K562 (cell line): ENCODE results near the gene SYT3. TPM values are rescaled to one million over a fixed set of nuclear protein-coding genes. Genes with fewer than 3 reads are reported as not detected.
A peak's percentile ranks its signal among the peaks of the same experiment; 100 is the strongest.

Experiments used
- ARID2 ChIP-seq: fragments of 450-650 bp; IDR thresholded peaks from 2 replicates; pipeline ENCODE4 v1.6.1; 2017; ENCODE audit warnings: antibody characterized with exemption, mild to moderate bottlenecking
- ATF7 ChIP-seq: fragments of 450-650 bp; IDR thresholded peaks from 2 replicates; pipeline ENCODE4 v1.7.1; 2014; ENCODE audit warnings: mild to moderate bottlenecking, moderate library complexity
- CBX3 ChIP-seq, 2 experiments: IDR thresholded peaks; 1 replicate in 1 of 2; 2 replicates in 1 of 2; pipeline ENCODE4 v1.6.1; 2012; ENCODE audit warnings: inconsistent platforms in 2 of 2, low read length in 2 of 2, borderline replicate concordance in 1 of 2, control low read depth in 1 of 2
- CSDE1 ChIP-seq, 2 experiments: fragments of 450-650 bp; IDR thresholded peaks; 2 replicates each; pipeline ENCODE4 v1.6.1; 2016; ENCODE audit warnings: mild to moderate bottlenecking in 1 of 2
- HNRNPH1 ChIP-seq: fragments of 200-400 bp; formaldehyde crosslinking; optimal IDR thresholded peaks from 2 replicates; pipeline ENCODE3; 2017; ENCODE audit warnings: low read depth, mild to moderate bottlenecking, low read length, moderate library complexity
- KLF6 ChIP-seq: fragments of 250-450 bp; sonication (Bioruptor Pico); IDR thresholded peaks from 2 replicates; pipeline ENCODE4 v1.4.0; 2020; ENCODE audit warnings: mild to moderate bottlenecking, moderate library complexity, borderline replicate concordance
- MCM7 ChIP-seq, 2 experiments: fragments of 450-650 bp; IDR thresholded peaks; 2 replicates each; pipeline ENCODE4 v1.6.1; 2016 to 2018
- NCOA2 ChIP-seq, 2 experiments: fragments of 450-650 bp; IDR thresholded peaks; 2 replicates each; pipeline ENCODE4 v1.6.1; 2018; ENCODE audit warnings: mild to moderate bottlenecking in 2 of 2, moderate library complexity in 1 of 2; ENCODE audit not compliant: partially characterized antibody in 2 of 2
- NFATC3 ChIP-seq: fragments of 450-650 bp; IDR thresholded peaks from 2 replicates; pipeline ENCODE4 v1.6.1; 2017; ENCODE audit warnings: mild to moderate bottlenecking
- NFE2 ChIP-seq: IDR thresholded peaks from 2 replicates; pipeline ENCODE4 v1.6.1; 2014; ENCODE audit warnings: antibody characterized with exemption, low read depth
- PPARD ChIP-seq: fragments of 250-450 bp; sonication (Bioruptor Pico); IDR thresholded peaks from 2 replicates; pipeline ENCODE4 v1.8.0; 2022; ENCODE audit warnings: inconsistent platforms, mild to moderate bottlenecking, moderate library complexity
- PTBP1 ChIP-seq: fragments of 200-400 bp; formaldehyde crosslinking; IDR thresholded peaks from 2 replicates; pipeline ENCODE4 v1.6.1; 2017; ENCODE audit warnings: low read depth, low read length
- SMAD1 ChIP-seq: fragments of 150-350 bp; IDR thresholded peaks from 2 replicates; pipeline ENCODE4 v1.6.1; 2014; ENCODE audit warnings: low read length, low read depth; ENCODE audit not compliant: partially characterized antibody
- SMARCC2 ChIP-seq: fragments of 450-650 bp; IDR thresholded peaks from 2 replicates; pipeline ENCODE4 v1.6.1; 2017; ENCODE audit warnings: antibody characterized with exemption, moderate library complexity, mild to moderate bottlenecking, low read depth
- ZNF197 ChIP-seq: fragments of 200-800 bp; sonication (Bioruptor generic); IDR thresholded peaks from 2 replicates; pipeline ENCODE4 v1.6.1; 2016; ENCODE audit warnings: low read depth, missing genetic modification characterization, missing compliant biosample characterization
- ZNF3 ChIP-seq: fragments of 250-450 bp; sonication (Bioruptor Pico); IDR thresholded peaks from 2 replicates; pipeline ENCODE4 v1.5.0; 2021; ENCODE audit warnings: mild to moderate bottlenecking, moderate library complexity
- ZNF311 ChIP-seq: fragments of 250-450 bp; sonication (Bioruptor Pico); IDR thresholded peaks from 2 replicates; pipeline ENCODE4 v1.4.0; 2020; ENCODE audit warnings: mild to moderate bottlenecking, moderate library complexity
- ZNF324 ChIP-seq: fragments of 250-450 bp; sonication (Bioruptor Pico); IDR thresholded peaks from 2 replicates; pipeline ENCODE4 v1.4.0; 2020; ENCODE audit warnings: mild to moderate bottlenecking
- ZZZ3 ChIP-seq: fragments of 450-650 bp; IDR thresholded peaks from 2 replicates; pipeline ENCODE4 v1.6.1; 2016; ENCODE audit warnings: antibody characterized with exemption, mild to moderate bottlenecking, moderate library complexity
- polyA plus RNA-seq, 8 experiments: library from polyadenylated mRNA; depleted of rRNA in 4 of 8; stranded (reverse) in 5 of 8; unstranded in 3 of 8; fragments of >200 nt; fragmentation: Nextera tagmentation in 2 of 8; fragmentation: Illumina TruSeq in 1 of 8; extraction: Ambion mirVana in 2 of 8; extraction: Trizol in 1 of 8; gene quantifications; 2 replicates each; pipeline versions ENCODE4 v1.2.1 to v1.2.3, GENCODE V29; 2011 to 2014; ENCODE audit warnings: inconsistent platforms in 1 of 8, missing spikeins in 1 of 8
- total RNA-seq, 7 experiments: library from RNA; depleted of rRNA in 6 of 7; stranded (reverse); fragments of >200 nt in 6 of 7; fragmentation: Illumina TruSeq in 2 of 7; extraction: Trizol in 2 of 7; gene quantifications; 2 replicates each; pipeline versions ENCODE4 v1.2.1 to v1.2.3, GENCODE V29; 2011 to 2021; ENCODE audit warnings: low replicate concordance in 1 of 7
- TF ChIP-seq, protein P1 (sequence below), 2 experiments: fragments of 450-650 bp; IDR thresholded peaks; 2 replicates each; pipeline ENCODE4 v1.6.1; 2018; ENCODE audit warnings: mild to moderate bottlenecking in 2 of 2, low read depth in 1 of 2; ENCODE audit not compliant: partially characterized antibody in 2 of 2
- TF ChIP-seq, protein P2 (sequence below): sonication (generic); formaldehyde crosslinking; IDR thresholded peaks from 2 replicates; pipeline ENCODE4 v1.8.1; 2023; ENCODE audit warnings: mild to moderate bottlenecking, missing genetic modification reagents
- TF ChIP-seq, protein P3 (sequence below): fragments of 200-800 bp; sonication (Bioruptor generic); IDR thresholded peaks from 2 replicates; pipeline ENCODE4 v1.6.1; 2017; ENCODE audit warnings: missing genetic modification characterization, missing compliant biosample characterization

The SYT3 gene
- total and polyA plus RNA-seq, 9 of the 15 experiments (the other 6 are each of a cell fraction or from before 2014, with no cell fraction given), result 0.36 to 2.0 (median 0.54) TPM; not detected in 2

DNA sequence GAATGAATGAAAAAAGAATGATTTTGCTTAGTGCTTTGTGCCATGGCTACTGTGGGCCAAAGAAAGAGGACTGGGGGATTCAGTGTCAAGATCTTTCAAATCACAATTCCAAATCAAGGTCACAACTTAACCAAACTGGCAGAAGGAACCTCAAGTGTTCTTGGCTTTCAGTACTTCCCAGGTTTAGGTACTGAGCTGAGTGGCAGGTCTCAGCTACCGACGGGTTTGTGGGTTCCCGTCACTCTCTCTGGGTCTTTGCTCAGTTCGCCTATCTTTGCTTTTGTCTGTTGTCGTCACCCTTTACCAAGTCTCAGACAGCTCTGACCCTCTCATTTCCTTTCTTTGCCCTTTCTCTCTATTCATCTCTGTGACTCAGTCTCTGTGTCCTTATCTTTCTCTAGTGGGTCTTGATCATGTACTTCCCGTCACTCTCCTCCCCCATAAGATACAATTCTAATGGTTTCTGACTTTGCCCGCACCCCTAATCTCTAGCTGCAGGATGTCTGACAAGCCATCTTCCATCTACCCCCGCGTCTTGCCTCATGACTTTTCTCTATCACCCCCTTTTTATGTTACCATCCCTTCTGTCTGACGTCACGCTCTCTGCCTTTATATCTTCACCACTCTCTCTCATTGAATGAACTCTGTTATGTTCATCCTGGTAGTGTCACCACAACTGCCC is 38.1 kb downstream of the SYT3 start (continued):
- TF ChIP-seq, protein P1, sequence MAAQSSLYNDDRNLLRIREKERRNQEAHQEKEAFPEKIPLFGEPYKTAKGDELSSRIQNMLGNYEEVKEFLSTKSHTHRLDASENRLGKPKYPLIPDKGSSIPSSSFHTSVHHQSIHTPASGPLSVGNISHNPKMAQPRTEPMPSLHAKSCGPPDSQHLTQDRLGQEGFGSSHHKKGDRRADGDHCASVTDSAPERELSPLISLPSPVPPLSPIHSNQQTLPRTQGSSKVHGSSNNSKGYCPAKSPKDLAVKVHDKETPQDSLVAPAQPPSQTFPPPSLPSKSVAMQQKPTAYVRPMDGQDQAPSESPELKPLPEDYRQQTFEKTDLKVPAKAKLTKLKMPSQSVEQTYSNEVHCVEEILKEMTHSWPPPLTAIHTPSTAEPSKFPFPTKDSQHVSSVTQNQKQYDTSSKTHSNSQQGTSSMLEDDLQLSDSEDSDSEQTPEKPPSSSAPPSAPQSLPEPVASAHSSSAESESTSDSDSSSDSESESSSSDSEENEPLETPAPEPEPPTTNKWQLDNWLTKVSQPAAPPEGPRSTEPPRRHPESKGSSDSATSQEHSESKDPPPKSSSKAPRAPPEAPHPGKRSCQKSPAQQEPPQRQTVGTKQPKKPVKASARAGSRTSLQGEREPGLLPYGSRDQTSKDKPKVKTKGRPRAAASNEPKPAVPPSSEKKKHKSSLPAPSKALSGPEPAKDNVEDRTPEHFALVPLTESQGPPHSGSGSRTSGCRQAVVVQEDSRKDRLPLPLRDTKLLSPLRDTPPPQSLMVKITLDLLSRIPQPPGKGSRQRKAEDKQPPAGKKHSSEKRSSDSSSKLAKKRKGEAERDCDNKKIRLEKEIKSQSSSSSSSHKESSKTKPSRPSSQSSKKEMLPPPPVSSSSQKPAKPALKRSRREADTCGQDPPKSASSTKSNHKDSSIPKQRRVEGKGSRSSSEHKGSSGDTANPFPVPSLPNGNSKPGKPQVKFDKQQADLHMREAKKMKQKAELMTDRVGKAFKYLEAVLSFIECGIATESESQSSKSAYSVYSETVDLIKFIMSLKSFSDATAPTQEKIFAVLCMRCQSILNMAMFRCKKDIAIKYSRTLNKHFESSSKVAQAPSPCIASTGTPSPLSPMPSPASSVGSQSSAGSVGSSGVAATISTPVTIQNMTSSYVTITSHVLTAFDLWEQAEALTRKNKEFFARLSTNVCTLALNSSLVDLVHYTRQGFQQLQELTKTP (IDR thresholded peaks at IDR 0.05; ENCODE audit: low read depth in 1 of 2, partially characterized antibody in 2 of 2), result peak; percentile 52 to 82
- no peak for TF ChIP-seq MCM7 (IDR thresholded peaks at IDR 0.05)
- TF ChIP-seq ZNF324 (CRISPR knock-in tag), result no peak
- TF ChIP-seq NFE2, result peak; percentile 66
- peak; percentile 94 for TF ChIP-seq ATF7
- no peak for TF ChIP-seq ZNF311 (CRISPR knock-in tag)
- TF ChIP-seq CBX3 (IDR thresholded peaks at IDR 0.05; ENCODE audit: borderline replicate concordance in 1 of 2, low read length in 2 of 2), result no peak
- TF ChIP-seq PTBP1, result no peak
- peak; percentile 58 for TF ChIP-seq SMAD1
- no peak for TF ChIP-seq ZNF197 (CRISPR knock-in tag)
- peak; percentile 61; the same call in 1 of the 2 replicates for TF ChIP-seq NFATC3
- no peak for TF ChIP-seq ARID2
- TF ChIP-seq CSDE1 (IDR thresholded peaks at IDR 0.05), result peak in 1 of 2 experiments; percentile 65; a peak in 2 of 4 replicates
- TF ChIP-seq PPARD (CRISPR knock-in tag), result no peak
- TF ChIP-seq ZNF3, result no peak
- TF ChIP-seq, protein P2, sequence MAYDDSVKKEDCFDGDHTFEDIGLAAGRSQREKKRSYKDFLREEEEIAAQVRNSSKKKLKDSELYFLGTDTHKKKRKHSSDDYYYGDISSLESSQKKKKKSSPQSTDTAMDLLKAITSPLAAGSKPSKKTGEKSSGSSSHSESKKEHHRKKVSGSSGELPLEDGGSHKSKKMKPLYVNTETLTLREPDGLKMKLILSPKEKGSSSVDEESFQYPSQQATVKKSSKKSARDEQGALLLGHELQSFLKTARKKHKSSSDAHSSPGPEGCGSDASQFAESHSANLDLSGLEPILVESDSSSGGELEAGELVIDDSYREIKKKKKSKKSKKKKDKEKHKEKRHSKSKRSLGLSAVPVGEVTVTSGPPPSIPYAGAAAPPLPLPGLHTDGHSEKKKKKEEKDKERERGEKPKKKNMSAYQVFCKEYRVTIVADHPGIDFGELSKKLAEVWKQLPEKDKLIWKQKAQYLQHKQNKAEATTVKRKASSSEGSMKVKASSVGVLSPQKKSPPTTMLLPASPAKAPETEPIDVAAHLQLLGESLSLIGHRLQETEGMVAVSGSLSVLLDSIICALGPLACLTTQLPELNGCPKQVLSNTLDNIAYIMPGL (CRISPR knock-in tag), result no peak
- peak in 1 of 2 experiments; percentile 91 for TF ChIP-seq NCOA2 (IDR thresholded peaks at IDR 0.05; ENCODE audit: partially characterized antibody in 2 of 2)
- TF ChIP-seq HNRNPH1, result no peak
- no peak for TF ChIP-seq ZZZ3
- TF ChIP-seq SMARCC2, result peak; percentile 98
- TF ChIP-seq, protein P3, sequence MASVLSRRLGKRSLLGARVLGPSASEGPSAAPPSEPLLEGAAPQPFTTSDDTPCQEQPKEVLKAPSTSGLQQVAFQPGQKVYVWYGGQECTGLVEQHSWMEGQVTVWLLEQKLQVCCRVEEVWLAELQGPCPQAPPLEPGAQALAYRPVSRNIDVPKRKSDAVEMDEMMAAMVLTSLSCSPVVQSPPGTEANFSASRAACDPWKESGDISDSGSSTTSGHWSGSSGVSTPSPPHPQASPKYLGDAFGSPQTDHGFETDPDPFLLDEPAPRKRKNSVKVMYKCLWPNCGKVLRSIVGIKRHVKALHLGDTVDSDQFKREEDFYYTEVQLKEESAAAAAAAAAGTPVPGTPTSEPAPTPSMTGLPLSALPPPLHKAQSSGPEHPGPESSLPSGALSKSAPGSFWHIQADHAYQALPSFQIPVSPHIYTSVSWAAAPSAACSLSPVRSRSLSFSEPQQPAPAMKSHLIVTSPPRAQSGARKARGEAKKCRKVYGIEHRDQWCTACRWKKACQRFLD (CRISPR knock-in tag), result peak; percentile 90
- no peak for TF ChIP-seq KLF6 (CRISPR knock-in tag)
